Inflammatory macrophage treated with lipopolysaccharide for 4 hours (primary cell): ENCODE data around the gene MUC2.
"Not testable (repeated sequence)": the region's sequence is repeated elsewhere in the genome, so short reads cannot be mapped to it uniquely, and the experiment has no call there.

ENCODE experiments used
- DNase-seq: peaks from one replicate; pipeline ENCODE4 v3.0.0-alpha.2; 2020

The MUC2 gene

DNA sequence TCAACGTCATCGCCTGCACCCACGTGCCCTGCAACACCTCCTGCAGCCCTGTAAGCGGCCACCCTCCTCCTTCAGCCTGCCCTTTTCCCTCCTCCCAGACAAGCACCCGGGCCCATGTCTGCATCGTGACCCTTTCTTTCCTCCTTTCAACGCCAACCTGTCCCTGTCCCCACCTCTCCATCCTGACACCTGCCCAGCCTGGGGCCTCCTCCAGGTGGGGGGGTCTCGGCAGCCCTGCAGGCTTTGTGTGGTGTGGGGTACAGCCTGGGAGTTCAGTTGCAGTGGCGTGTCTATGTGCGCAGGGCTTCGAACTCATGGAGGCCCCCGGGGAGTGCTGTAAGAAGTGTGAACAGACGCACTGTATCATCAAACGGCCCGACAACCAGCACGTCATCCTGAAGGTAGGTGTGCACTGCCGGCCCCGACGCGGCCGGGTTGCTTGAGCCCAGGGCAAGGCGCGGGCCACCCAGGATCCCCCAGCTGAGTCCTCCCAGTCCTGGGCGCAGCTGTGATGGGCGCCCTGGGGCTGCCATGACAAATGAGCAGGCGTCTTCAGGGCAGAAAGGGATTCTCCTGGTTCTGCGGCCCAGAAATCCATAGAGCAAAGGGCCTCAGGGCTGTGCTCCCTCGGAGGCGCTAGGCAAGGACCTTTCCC is 33.7 kb downstream of the MUC2 start:
- DNase-seq = no peak

DNA sequence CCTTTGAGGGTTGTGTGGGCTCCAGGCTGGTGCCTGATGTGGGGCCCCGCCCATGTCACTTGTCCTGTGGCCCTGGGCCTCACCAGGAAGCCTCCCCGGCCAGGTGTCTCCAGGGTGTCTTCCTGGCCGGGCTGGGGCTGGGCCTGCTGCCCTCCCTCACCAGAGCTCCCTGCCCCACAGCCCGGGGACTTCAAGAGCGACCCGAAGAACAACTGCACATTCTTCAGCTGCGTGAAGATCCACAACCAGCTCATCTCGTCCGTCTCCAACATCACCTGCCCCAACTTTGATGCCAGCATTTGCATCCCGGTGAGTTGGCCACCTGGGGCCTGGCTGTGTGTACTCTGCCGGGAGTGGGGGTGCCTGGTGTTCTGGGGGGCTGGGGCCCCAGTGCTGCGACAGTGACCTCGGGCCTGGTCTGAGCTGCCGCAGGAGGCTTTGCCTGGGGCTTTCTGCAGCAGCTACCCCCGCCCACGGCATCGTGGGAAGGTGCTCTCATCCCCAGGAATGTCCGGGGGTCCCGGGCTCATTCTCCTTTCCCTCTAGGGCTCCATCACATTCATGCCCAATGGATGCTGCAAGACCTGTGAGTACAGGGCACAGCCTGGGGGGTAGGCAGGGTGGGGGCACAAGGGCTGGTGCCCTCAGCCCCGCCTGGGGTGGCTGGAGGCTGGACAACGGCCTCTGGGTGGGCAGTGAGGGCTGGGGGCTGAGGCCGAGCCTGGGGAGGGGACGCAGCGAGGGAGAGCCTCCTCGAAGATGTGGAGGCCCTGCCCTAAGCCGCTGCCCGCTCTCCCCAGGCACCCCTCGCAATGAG is 34.6 kb downstream of the MUC2 start:
- no peak for DNase-seq

DNA sequence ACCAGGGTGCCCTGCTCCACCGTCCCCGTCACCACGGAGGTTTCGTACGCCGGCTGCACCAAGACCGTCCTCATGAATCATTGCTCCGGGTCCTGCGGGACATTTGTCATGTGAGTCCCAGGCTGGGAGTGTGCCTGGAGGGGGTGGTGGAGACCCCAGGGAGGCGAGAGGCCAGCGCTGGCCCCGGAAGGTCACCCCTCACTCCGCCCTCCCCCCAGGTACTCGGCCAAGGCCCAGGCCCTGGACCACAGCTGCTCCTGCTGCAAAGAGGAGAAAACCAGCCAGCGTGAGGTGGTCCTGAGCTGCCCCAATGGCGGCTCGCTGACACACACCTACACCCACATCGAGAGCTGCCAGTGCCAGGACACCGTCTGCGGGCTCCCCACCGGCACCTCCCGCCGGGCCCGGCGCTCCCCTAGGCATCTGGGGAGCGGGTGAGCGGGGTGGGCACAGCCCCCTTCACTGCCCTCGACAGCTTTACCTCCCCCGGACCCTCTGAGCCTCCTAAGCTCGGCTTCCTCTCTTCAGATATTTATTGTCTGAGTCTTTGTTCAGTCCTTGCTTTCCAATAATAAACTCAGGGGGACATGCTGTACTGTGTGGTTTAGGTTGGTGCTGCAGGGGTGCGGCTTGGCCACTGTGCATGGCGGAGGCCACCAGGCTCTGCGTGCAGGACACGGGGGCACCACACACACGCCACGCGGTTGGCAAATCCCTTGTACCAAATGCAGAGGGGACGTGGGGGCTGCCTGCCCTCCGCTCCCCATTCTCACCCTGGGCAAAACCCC is 35.4 kb downstream of the MUC2 start:
- no peak for DNase-seq

DNA sequence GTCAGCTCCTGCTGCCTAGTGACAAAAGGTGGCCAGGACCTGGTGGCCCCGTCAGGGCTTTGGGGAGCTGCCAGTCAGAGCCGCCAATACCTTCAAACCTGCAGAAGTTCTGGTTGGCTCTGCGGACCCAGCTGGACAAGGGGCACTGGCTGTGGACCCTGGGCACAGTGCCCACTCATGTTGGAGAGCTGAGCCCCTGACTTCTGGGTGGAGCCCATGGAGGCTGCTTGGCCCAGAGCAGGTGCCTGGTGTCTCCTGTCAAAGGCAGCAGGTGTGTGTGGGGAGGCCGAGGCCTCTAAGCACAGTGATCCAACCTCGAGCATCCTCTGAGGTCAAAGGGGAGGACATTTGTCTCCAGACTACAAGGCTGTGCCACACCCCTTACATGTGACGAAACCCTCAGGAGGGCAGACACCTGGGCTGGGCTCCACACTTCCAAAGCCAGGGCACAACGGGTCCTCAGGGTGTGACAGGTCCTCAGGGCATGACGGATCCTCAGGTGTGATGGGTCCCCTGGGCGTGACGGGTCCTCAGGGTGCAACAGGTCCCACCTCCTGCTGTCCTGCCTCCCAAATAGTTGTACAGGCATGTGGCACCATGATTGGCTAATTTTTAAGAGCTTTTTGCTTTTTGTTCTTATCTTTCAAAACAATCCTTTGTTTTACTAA is 37.0 kb downstream of the MUC2 start:
- DNase-seq = no peak

DNA sequence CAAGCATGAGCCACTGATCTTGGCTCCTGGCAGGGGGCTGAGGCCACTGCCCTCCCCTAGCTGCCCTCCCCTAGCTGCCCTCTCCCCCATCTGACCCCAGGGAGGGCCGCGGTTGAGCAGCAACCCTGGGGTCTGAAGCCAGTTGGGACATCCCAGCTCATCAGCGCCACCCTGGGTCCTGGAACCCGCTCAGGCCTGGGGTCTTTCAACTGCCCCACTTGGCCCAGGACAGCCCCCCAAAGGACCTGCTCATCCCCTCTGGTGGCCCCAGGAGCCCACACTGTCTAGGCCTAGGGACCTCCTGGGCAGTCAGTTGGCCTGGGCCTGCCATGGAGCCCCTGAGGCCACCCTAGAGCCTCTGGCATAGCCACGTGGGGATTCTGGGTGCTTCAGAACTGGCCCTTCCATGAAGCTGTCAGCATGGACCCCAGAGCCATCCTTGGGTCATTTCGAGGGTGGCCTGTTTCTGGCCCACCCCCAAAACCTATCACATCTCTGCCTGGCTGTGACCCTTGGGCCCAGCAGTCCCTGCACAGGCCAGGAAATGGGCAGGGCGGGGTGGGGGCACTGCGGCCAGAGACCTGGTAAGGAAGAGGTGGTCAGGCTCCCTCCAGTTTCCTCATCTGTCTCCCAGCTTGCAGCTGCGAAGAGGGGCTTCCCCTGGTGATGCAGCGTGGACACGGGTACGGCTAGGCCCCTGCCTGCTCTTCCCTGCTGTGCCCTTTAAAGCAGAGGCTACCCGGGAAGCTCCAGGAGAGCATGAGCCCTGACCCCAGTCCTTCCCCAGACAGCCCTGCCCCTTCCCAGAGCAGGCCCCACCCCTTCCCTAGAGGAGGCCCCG is 37.9 kb downstream of the MUC2 start:
- no peak for DNase-seq

DNA sequence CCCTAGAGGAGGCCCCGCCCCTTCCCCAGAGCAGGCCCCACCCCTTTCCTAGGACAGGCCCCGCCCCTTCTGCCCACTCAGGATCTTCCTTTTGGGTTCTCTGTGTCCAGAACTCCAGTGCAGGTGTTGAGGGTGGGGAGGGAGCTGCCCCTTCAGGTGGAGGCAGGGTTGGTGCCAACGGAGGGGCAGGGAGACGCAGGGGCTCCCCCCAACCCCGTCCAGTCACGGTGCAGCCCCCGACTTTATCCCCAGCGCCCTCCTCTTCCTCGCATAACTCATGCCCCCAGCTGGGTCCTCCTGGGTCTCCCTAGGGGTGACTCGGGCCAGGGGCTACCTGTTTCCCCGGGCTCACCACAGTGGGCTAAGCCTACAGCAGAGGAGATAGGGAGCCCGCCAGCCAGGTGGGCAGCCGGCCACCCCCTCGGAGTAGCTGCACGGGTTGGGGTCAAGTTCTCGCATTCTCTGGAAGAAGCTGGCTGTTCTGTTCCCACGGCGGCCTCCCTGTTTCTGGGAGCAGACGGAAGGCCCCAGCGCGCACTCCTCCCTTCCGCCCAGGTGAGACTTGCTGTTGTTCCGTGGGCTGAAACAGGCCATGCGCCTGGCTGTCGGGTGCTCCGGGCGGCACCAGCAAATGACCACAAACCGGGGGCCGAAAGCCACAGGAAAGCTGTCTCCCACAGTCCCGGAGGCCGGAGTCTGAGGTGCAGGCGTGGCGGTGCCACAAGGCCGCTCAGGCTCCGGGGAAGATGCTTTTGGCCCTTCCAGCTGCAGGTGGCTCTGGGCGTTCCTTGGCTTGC is 38.9 kb downstream of the MUC2 start:
- no peak for DNase-seq

DNA sequence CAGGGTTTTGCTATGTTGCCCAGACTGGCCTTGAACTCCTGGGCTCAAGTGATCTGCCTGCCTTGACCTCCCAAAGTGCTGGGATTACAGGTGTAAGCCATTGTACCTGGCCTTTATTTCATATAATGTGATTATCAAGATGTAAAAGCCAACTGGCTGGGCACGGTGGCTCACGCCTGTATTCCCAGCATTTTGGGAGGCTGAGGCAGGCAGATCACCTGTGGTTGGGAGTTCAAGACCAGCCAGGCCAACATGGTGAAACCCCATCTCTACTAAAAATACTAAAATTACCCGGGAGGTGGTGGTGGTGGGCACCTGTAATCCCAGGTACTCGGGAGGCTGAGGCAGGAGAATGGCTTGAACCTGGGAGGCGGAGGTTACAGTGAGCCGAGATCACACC is 40.6 kb downstream of the MUC2 start:
- not testable (repeated sequence) for DNase-seq

DNA sequence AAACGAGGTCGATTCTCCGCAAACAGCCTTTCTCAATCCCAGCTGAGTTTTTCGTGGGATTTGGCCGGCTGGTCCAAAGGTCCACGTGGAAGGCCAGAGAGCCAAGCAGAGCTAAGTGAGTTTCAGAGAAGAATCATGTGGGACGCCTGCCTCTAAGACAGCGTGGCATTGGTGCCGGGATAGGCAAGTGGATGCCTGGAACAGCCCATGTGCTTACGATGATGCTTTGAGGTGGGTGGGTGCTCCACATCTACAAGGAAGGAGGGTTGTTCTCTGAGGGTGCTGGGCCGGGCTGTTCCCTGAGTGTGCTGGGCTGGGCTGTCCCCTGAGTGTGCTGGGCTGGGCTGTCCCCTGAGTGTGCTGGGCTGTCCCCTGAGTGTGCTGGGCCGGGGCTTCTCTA is 41.4 kb downstream of the MUC2 start:
- no peak for DNase-seq

DNA sequence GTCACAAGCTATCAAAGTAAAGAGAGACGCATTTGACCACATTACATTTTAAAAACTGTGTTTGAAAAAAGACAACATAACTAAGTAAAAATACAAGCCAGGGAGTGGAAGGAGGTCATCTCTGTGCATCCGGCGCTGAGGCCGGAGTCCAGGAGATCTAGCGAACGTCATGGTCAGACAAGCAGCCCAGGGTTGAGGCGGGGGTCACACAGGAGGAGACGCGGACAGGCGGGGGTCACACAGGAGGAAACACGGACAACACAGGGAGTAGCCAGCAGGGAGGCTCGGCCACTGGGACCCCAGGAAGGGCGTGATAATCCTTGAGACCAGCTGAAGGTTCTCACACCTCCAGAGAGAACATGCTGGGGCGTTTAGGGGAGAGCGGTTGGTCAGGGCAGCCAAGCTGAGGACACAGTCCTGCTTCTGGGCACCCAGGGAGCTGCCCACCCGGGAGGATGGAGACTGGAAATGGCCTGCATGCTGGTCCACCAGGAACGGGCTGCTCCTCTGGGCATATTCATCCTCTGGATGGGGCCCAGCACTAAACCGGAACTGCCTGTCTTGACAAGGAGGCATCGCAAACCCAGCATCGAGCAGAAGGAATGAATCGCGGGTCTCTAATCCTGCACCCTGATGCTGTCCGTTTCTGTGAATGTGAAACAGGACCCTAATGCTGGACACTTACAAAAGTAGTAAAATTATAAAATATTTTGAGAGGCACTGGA is 42.2 kb downstream of the MUC2 start:
- no peak for DNase-seq

DNA sequence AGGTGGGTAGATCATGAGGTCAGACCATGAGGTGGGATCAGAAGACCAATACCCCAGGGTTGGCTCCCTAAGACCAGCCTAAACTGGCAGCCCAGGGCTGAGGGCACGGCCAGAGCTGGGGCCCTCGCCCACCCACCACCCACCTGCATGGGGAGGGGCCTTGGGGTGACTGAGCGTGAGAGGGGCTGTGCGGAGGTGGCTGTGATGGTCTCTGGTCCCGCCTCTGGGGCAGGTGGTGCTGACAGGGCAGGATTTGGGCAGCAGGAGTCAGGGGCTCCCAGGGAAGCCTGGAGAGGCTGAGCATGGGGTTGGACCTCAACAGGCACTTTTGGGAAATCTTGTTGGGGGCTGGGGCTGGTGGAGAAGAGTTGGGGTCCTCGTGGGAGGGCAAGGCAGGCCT is 43.3 kb downstream of the MUC2 start:
- DNase-seq = no peak

DNA sequence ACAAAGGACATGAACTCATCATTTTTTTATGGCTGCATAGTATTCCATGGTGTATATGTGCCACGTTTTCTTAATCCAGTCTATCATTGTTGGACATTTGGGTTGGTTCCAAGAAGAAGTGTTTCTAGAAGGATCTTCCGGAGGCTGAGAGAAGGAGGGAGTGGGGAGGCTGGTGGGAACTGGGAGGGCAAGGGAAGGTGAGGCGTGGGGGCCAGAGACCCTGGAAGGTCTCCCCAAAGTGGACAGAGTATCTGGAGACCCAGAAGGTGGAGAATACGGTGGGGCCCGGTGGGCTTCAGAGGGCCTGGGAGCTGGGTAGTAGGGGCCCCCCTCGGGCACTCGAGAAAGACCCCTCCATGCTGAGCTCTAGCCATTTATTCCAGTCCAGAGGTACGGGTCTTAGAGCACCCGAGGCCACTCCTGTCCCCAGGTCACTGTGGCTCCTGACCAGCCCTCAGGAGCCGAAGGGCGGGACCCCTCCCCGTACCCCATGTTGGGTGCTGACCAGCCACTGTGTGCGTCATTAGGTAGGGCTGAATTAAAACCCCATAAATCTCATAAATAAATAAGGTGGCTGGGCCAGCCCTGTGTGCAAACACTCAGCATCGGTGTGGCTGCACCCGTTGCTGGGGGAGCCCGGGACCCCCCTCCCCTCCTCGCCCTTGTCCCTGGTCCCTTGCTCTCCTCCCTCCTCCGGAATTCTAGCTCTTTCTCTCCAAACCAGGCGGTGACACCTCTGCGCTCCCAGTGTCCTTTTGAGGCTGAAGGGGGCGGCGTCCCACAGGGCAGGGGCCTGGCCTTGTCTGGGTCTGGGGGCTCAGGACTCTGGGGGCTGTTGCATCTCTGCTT is 44.3 kb downstream of the MUC2 start:
- no peak for DNase-seq

DNA sequence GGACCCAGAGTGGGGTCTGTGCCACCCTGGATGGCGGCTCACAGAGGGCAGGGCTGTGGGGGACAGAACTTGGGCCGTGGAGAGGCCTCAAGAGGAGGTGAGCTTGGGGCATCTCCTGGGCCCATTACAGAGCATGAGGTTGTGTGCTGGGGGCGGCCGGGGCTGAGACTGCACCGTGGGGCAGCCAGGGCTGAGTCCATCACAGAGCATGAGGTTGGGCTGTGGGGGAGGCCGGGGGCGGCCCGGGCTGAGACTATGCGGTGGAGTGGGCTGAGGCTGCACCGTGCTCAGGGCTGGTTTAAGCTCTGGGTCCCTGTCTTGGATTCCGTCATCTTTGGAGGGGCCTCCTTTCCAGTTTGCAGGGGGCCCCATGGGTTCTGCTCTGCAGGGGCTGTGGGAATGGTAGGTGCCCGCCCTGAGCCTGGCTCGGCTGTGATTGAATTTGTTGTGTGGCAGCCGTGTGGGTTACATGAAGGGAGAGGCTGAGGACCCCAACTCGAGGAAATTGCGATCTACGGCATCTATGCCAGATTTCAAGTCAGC is 45.0 kb downstream of the MUC2 start:
- DNase-seq = no peak

DNA sequence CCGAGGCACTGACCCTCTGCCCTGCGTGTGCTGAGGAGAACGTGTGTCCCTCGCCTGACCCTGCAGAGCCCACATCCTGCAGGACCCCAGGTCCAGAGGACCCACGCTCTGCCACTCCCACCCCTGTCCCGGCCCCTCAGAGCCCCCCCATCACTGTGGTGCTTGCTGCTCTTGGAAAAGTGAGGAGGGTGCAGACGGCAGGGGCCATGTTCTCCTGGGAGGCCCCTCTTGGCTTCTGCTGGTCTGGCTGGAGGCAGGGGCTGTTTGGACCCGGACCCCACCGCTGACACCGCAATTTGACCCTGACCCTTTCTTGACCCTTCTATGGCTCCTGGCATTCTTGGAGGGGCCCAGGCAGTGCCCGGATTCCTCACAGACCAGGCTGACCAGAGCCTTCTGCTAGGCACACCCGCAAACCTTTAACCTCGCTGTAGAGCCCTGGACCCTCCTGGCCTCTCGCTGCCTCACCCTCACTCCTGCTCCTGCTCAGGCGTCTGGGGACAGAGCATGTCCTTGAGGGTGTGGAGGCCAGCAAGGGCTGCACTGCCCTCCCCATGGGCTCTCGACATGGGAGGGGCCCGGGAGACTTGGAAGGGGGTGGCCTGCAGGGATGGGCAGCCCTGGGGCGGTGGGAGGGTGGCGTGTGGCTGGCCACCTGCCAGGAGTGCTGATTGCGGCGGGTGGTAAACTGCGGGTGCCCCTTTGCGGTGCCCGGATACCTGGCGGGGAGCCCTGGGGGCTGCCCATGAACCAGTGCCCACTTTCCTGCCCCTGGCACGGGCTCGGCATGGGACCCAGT is 46.1 kb downstream of the MUC2 start:
- no peak for DNase-seq

DNA sequence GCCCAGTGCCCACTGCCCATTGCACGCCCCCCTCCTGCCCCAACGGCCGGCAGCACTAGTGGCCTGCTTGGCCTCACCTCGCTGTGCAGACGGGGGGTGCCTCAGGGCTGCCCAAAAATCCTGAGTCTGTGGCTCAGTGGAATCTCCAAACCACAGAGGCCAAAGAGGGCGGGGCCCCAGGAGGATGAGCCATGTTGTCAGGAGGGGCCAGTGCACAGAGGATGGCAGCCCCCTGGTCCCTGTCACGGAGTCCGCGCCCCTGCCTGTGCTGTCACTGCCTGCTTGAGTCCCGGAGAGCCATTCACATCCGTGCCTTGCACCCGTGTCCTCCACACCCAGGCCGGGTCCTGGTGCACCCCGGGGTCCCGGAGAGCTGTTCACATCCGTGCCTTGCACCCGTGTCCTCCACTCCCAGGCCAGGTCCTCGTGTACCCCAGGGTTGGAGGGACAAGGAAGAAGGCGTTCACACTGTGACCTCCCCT is 46.7 kb downstream of the MUC2 start:
- DNase-seq = no peak

DNA sequence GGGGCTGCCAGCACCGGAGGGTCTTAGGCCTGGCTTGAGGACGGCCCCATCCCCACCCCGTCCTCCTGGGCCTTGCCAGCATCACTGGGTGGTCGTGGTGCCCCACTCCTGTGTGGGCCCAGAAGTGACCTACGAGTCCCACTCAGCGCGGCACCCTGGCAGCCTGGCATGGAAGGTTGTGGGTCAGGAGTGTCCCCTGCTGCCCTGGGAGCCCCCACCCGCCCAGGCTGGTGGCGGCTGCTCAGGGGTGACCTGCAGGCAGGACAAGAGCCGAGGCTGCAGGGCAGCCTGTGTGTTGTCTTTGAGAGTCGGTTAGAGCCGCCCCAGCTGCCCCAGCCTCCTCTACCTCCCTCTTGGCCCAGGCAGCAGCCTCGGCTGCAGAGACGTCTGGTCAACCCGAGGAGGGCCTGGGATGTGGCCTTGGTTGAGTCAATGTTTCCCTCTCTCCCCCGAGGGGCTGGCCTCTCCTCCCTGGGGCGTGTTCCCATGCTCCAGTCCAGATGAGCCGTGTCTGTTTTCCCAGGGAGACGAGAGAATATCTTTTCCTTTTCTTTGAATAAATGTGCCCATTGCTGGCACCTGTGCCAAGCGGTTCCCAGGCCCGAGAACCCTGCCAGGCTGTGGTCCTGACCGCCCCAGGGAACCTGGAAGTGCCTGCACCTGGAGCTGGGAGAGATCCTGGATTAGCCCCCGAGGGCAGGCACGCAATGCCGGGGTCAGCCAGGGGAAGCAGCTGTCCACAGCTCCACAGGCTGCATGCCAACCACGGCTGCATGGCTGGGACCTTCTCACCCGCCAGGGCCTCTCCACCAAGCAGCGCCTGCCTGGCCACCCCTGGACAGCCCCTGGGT is 47.4 kb downstream of the MUC2 start:
- DNase-seq = no peak

DNA sequence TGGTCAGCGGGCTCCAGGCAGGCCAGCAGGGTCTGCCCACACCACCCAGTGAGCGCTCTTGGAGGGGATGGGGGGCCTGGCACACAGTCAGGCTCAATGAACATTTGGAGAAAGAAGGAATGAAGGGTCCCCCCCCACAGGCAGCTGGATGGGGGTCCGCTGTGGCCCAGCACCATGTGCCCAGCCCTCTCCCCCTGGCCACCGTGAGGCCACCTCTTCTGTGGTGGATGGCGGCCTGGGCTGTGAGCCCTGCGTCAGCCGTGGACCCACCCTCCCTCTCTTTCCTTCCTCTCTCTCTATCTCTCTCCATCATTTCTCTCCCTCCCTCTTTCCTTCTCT is 48.0 kb downstream of the MUC2 start:
- no peak for DNase-seq

DNA sequence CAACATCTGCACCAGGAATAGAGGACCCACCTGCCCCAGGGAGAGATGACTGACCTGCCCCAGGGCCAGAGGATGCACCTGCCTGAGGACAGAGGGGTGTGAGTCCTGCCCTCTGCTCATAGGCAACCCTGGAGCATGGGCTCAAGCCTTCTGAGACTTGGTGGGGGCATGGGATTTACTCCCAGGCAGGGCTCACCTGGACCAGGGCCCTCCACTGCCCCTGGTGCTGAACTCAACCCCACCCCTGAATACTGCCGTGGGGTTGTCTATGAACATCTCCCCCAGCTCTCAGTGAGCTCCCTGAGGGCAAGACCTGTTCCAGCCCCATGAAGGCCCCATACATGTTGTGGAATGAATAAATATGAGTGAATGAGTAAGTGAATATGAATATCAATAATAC is 49.3 kb downstream of the MUC2 start:
- DNase-seq = no peak
